HL-60 (cell line): ENCODE data around the gene SLC15A3.

ENCODE experiments used
- CTCF ChIP-seq: IDR thresholded peaks from one replicate; pipeline ENCODE4 v1.5.1; 2011; ENCODE audit warnings: low read length, control low read depth, inconsistent platforms; ENCODE audit not compliant: insufficient read depth
- GABPA ChIP-seq: IDR thresholded peaks from 2 replicates; pipeline ENCODE4 v1.6.1; 2012; ENCODE audit warnings: low read depth
- POLR2AphosphoS5 ChIP-seq: IDR thresholded peaks from 2 replicates; pipeline ENCODE4 v1.6.1; 2012; ENCODE audit warnings: low read depth
- SPI1 ChIP-seq: IDR thresholded peaks from 2 replicates; pipeline ENCODE4 v1.6.1; 2012; ENCODE audit warnings: low read depth, mild to moderate bottlenecking, borderline replicate concordance

- TF ChIP-seq CTCF = no peak
- TF ChIP-seq POLR2AphosphoS5 = no peak
- no peak for TF ChIP-seq GABPA
- TF ChIP-seq SPI1 = no peak
Observed at GRCh38 chr11:60951606-60951903, 421 bp downstream of the SLC15A3 start.
